Measurements from ENCODE around the gene ZNF133.

Gene ZNF133

GRCh38 chr20:18360635-18361034 lies 72.3 kb downstream of the ZNF133 start:
- in situ Hi-C loops (cut with HindIII; ENCODE audit: low sequenced_read_pairs): no loop called here

- in situ Hi-C loops (cut with HindIII; ENCODE audit: low sequenced_read_pairs): no loop called here
Observed at GRCh38 chr20:18361678-18362077, 73.4 kb downstream of the ZNF133 start.

GRCh38 chr20:18362916-18363315 lies 74.6 kb downstream of the ZNF133 start:
- in situ Hi-C loops (cut with HindIII; ENCODE audit: low sequenced_read_pairs): no loop called here

GRCh38 chr20:18363708-18364107 lies 75.4 kb downstream of the ZNF133 start:
- in situ Hi-C loops (cut with HindIII; ENCODE audit: low sequenced_read_pairs): no loop called here

- in situ Hi-C loops (cut with HindIII; ENCODE audit: low sequenced_read_pairs): no loop called here
Observed at GRCh38 chr20:18364768-18365167, 76.4 kb downstream of the ZNF133 start.
